Esophagus squamous epithelium (tissue), 5 donors: ENCODE results near the gene ADAM33. TPM values are rescaled to one million over a fixed set of nuclear protein-coding genes. Genes with fewer than 3 reads are reported as not detected.

Experiments used
- DNase-seq: peaks from one replicate; lab custom pipeline; 2025; lab: John Stamatoyannopoulos, UW
- H3K27ac ChIP-seq, 4 donors: fragments of 200-600 bp; sonication (generic); one replicate each; pipeline ENCODE4 v1.5.1; 2016 to 2019; ENCODE audit warnings: mild to moderate bottlenecking in 1 of 4
- H3K27me3 ChIP-seq, 4 donors: fragments of 200-600 bp; sonication (generic); 1 replicate in 3 of 4; 2 replicates in 1 of 4; pipeline versions ENCODE4 v1.5.1 to v1.6.0; 2017 to 2021; ENCODE audit warnings: antibody characterized with exemption in 1 of 4
- H3K36me3 ChIP-seq, 3 donors: fragments of 200-600 bp; sonication (generic); one replicate each; pipeline ENCODE4 v1.5.1; 2016 to 2019
- H3K4me1 ChIP-seq, 3 donors: fragments of 200-600 bp; sonication (generic); one replicate each; pipeline ENCODE4 v1.5.1; 2017 to 2019
- H3K4me3 ChIP-seq, 4 donors: fragments of 200-600 bp; sonication (generic); 1 replicate in 3 of 4; 2 replicates in 1 of 4; pipeline ENCODE4 v1.5.1; 2016 to 2019; ENCODE audit warnings: mild to moderate bottlenecking in 2 of 4, moderate library complexity in 1 of 4
- H3K9me3 ChIP-seq, 3 donors: fragments of 200-600 bp; sonication (generic); one replicate each; pipeline ENCODE4 v1.5.1; 2016 to 2019
- CTCF ChIP-seq, 6 experiments: fragments of 450-650 bp in 4 of 6; fragments of 200-600 bp in 2 of 6; sonication (generic) in 2 of 6; IDR thresholded peaks; one replicate each; pipeline ENCODE4 v1.5.1; 2016 to 2019; ENCODE audit warnings: antibody characterized with exemption in 6 of 6, mild to moderate bottlenecking in 4 of 6, moderate library complexity in 4 of 6
- POLR2A ChIP-seq, 4 donors: fragments of 450-650 bp; IDR thresholded peaks; one replicate each; pipeline ENCODE4 v1.6.1; 2017; ENCODE audit warnings: antibody characterized with exemption in 4 of 4, mild to moderate bottlenecking in 4 of 4, moderate library complexity in 3 of 4
- WGBS, 2 donors: methylation state at CpG; one replicate each; pipeline ENCODE4 v1.1.5; 2018; 5-methylcytosine and 5-hydroxymethylcytosine counted together
- intact Hi-C: fragments of 100-400 bp; cut with DNase I; formaldehyde crosslinking; loops from one replicate; pipeline ENCODE4 v1.15.0; 2022
- total RNA-seq, 4 donors: library from RNA; depleted of rRNA; stranded (reverse); fragments of >200 nt; gene quantifications; one replicate each; pipeline ENCODE4 v1.1.0, GENCODE V29; 2016
- donor health status: DM: yes; HTN: yes; CAD: no.

Gene ADAM33
- total RNA-seq, 4 donors from 2014 or later = 2.4 to 27.7 (median 6.4) TPM

DNA sequence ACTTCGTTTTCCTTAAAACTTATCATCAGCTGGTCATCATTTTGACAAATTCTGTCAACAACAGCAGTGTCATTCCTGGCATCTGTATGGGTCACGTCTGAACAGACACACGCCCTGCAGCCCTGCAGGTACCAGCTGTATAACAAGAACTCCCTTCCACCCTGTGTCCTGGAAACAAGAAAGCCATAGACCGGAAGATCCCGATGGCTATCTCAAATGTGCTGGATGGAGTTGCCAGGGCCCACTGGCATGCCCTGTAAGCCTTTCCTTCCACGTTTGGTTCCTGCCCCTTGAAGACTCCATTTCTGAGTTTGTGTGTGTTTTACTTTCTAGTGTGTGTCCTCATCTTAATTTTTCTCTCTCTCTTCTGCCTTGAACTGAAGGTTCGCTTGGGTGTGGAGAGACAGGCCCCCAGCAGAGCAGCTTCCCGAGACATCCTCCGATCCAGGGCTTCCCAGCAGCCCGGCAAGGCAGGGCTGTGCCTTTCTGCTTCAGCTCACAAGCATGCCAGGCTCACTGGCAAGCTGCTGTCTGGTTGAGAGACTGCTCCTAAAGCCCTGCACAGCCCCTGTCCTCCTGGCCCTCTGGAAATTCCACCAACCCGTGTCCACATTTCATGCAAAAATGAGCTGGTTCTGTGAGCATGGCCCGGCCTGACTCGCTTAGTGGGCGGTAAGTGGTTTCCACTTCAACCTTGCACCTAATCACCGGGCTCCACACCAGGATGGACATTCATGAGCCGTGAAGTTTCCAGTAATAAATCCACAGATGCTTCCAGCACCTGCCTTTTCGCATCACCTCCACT, 27.3 kb downstream of the ADAM33 start:
- no peak overlapping the region for H3K4me3 ChIP-seq
- no peaks in the 10 kb centered on the region for H3K9me3 ChIP-seq
- peaks cover 0 to 22% (median under 1%) of the 10 kb centered on the region in 4 donors for H3K27me3 ChIP-seq
- TF ChIP-seq POLR2A (IDR thresholded peaks at IDR 0.05) = no peak
- no peak for TF ChIP-seq CTCF (IDR thresholded peaks at IDR 0.05)
- 69 to 72% methylated on average over 11 to 12 of the region's 17 CpGs for WGBS, 2 donors
- peaks cover 0 to 13% (median 0%) of the 10 kb centered on the region in 3 donors for H3K4me1 ChIP-seq
- H3K36me3 ChIP-seq = peaks cover 0 to 18% (median 0%) of the 10 kb centered on the region in 3 donors
- H3K27ac ChIP-seq = no peak overlapping the region
- intact Hi-C loops = no loop called here
- DNase-seq = no peak

GRCh38 chr20:3653921-3654320, 27.9 kb downstream of the ADAM33 start:
- H3K4me1 ChIP-seq = peaks cover 0 to 13% (median 0%) of the 10 kb centered on the region in 3 donors
- no peaks in the 10 kb centered on the region for H3K9me3 ChIP-seq
- H3K36me3 ChIP-seq = peaks cover 0 to 24% (median 0%) of the 10 kb centered on the region in 3 donors
- 50 to 56% methylated on average over 2 of the region's 2 CpGs for WGBS, 2 donors
- H3K27me3 ChIP-seq = peaks cover 0 to 16% (median 0%) of the 10 kb centered on the region in 4 donors
- H3K4me3 ChIP-seq = no peak overlapping the region
- intact Hi-C loops = no loop called here
- TF ChIP-seq CTCF (IDR thresholded peaks at IDR 0.05) (no peak), POLR2A (IDR thresholded peaks at IDR 0.05) (no peak)
- H3K27ac ChIP-seq = no peak overlapping the region
- no peak for DNase-seq

- no peak overlapping the region for H3K27ac ChIP-seq
- peaks cover 0 to 34% (median 0%) of the 10 kb centered on the region in 3 donors for H3K36me3 ChIP-seq
- H3K4me3 ChIP-seq = no peak overlapping the region
- 73 to 80% methylated on average over 8 to 10 of the region's 10 CpGs for WGBS, 2 donors
- peaks cover 0 to 6% (median 0%) of the 10 kb centered on the region in 4 donors for H3K27me3 ChIP-seq
- DNase-seq = no peak
- peaks cover 0 to 8% (median 0%) of the 10 kb centered on the region in 3 donors for H3K4me1 ChIP-seq
- intact Hi-C loops = no loop called here
- TF ChIP-seq POLR2A (IDR thresholded peaks at IDR 0.05) (no peak), CTCF (IDR thresholded peaks at IDR 0.05) (no peak)
- H3K9me3 ChIP-seq = no peaks in the 10 kb centered on the region
These were observed 28.9 kb downstream of the ADAM33 start for GRCh38 chr20:3652676-3653596.

DNA sequence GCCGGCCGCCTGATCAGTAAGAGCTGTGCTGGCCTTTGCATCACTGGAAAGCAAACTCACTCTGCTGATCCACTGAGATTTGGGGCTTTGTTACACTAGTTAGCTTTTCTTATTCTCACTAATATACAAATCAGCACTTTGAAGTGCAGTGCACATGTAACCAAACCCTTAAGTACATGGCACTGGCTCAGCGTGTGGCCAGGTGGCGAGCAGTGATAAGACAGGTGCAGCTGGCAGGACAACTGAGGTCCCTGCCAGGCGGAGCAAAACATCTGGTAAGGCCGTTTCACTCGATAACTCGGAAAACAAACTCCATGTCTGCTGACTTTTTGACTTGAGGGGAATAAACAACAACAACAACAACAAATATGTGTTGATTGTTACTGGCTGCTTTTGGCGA, 29.6 kb downstream of the ADAM33 start:
- H3K27me3 ChIP-seq = peaks cover 0 to under 1% (median 0%) of the 10 kb centered on the region in 4 donors
- peaks cover 0 to 41% (median 0%) of the 10 kb centered on the region in 3 donors for H3K36me3 ChIP-seq
- no peak overlapping the region for H3K4me3 ChIP-seq
- no peak for TF ChIP-seq CTCF (IDR thresholded peaks at IDR 0.05)
- DNase-seq = no peak
- no peak overlapping the region for H3K27ac ChIP-seq
- H3K9me3 ChIP-seq = no peaks in the 10 kb centered on the region
- H3K4me1 ChIP-seq = peaks cover 0 to 5% (median 0%) of the 10 kb centered on the region in 3 donors
- WGBS, 2 donors = 95% methylated on average over 7 to 9 of the region's 9 CpGs
- intact Hi-C loops = no loop called here
